NCI-H460 (cell line): Measurements from ENCODE around the gene NHSL1. TPM values are rescaled to one million over a fixed set of nuclear protein-coding genes. Genes with fewer than 3 reads are reported as not detected.

Experiments
- DNase-seq: peaks from one replicate; pipeline ENCODE4 v3.0.0-alpha.2; 2016; ENCODE audit warnings: low read depth; ENCODE audit errors: extremely low read depth
- total RNA-seq: library from RNA; depleted of rRNA; stranded (reverse); fragments of >200 nt; shearing (Covaris generic); gene quantifications from 2 replicates; pipeline ENCODE4 v1.2.3, GENCODE V29; 2014

Gene NHSL1
- total RNA-seq, 1 experiment from 2014 or later = 25.2 TPM

DNA sequence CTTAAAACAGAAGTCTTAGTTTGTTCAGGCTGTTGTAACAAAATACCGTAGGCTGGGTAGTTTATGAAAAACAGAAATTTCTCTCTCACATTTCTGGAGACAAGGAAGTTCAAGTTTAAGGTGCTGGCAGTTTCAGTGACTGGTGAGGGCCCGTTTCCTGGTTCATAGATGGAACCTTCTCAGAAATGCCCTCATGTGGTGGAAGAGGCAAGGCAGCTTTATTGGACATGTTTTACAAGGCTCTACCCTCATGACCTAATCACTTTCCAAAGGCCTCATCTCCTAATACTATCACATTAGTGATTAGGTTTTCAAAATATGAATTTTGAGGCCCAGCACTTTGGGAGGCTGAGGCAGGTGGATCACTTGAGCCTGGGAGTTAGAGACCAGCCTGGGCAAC lies 92.9 kb downstream of the NHSL1 start:
- DNase-seq = no peak

DNA sequence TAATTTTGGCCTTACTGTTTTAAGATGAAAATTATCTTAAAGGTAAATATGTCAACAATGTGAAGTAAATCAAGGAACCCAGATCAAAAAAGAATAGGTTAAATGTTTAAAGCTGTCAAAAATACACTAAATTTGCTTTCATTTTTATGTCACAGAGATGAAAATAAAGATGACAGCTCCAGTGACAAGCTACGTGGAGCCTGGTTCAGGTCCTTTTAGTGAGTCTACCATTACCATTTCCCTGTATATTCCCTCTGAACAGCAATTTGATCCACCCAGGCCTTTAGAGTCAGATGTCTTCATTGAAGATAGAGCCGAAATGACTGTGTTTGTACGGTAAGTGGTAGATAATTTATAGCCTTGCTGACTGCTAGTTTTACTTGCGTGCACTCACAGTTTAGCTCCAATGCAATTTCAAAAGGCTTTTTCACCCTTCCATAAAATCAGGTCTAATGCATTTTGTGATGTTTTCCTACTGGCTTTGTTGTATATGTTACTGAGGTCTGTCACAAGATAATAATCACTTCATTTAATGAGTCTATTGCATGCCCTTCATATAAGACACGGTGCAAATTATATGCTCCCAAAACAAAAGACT lies 93.4 kb downstream of the NHSL1 start:
- DNase-seq = no peak

DNA sequence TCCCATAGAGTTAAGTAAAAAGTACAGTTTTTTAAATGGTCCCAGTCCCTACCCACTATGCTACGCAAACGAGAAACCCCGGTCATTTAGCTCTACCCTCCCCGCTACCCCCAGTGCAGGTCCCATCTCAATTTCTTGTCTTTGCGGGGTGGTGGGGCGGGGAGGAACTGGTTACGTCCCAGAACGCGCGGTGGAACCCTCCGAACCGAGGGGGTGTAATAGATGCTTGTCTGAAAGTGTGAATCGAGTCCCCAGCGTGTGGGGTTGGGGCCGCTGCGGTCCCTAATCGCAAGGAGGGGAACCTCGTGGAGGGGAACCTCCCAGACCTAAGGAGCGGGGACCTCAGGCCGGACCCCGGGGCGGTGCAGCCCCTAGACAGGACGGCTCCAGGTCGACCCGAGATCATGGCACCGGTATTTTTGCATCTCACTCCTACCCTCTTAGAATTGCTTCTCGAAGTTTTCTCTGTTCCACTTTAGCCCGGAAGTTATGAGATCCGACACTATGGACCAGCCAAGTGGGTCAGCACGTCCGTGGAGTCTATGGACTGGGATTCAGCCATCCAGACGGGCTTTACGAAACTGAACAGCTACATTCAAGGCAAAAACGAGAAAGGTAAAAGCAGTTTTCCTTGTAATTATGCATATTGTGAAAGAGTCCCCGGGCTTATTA lies 94.5 kb downstream of the NHSL1 start:
- DNase-seq = no peak

GRCh38 chr6:138403801-138404665 lies 95.3 kb downstream of the NHSL1 start, which contains the start of gene HEBP2:
Gene HEBP2, plus strand, starts transcription at chr6:138404223. Its CDS starts 273 bp downstream, at chr6:138404496.
- peak; percentile 79 for DNase-seq

- no peak for DNase-seq
Observed at GRCh38 chr6:138403324-138403800, 95.9 kb downstream of the NHSL1 start.

DNA sequence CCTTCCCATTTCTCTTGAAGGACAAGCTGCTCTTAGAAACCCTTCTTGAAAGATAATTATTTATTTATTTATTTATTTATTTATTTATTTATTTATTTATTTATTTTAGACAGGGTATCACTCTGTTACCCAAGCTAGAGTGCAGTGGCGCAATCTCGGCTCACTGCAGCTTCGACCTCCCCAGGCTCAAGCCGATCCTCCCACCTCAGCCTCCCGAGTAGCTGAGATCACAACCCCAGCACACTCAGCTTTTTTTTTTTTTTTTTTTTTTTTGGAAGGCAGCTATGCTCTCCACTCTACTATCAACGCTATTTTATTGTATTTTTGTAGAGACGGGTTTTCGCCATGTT lies 96.5 kb downstream of the NHSL1 start:
- DNase-seq = no peak

GRCh38 chr6:138401960-138402837 lies 97.1 kb downstream of the NHSL1 start:
- no peak for DNase-seq

DNA sequence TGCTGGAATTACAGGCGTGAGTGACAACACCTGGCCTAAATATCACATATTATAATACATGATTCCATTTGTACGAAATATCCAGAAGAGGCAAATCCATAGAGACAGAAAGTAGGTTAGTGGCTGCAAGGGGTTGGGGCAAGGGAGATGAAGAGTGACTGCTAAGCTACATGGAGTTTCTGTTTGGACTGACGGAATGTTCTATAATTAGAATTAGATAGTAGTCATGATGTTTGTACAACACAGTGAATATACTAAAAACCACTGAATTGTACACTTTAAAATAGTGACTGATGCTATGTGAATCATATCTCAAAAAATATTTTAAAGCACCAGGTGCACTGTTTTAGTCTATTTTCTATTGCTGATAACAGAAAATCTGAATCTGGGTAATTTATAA lies 99.0 kb downstream of the NHSL1 start:
- no peak for DNase-seq

DNA sequence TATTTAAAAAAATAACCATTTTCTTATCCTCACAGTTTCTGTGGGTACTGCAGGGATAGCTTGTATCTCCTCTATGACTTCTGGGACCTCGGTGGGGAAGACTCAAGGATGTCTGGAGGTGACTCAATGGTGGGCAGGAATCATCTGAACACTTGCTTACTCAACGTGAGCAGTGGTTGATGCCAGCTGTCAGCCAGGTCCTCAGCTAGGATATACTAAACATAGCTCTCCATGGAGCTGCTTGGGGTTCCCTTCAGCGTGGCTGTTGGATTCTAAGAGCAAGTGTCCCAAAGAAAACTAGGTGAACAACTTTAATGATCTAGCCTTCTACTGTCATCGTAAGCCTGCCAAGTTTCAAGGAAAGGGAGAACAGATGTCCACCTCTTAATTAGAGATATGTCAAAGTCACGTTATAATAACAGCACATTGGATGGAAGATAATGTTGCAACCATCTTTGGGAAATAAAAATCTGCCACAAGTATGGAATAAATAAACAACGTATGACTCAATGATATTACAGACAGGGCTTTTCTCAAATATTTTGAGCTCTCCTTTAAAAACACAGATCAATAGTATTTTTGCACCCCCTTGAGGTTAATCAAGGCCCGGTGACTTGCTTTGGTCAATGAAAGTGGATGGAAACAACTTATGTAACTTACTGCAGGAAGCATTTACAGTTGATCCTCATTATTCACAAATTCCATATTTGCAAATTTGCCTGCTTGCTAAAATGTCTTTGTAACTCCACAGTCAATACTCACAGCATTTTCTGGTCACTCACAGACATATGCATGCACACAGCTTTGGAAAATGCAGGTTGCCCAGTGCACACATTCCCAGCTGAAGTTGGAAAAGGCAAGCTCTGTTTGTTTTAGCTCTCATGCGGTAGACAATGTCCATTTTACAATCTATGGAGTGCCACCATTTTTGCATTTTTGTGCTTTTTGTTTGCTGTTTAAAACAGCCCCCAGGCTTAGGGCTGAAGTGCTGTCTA lies 101.9 kb downstream of the NHSL1 start:
- DNase-seq = no peak

GRCh38 chr6:138396709-138397108 lies 102.6 kb downstream of the NHSL1 start:
- no peak for DNase-seq

DNA sequence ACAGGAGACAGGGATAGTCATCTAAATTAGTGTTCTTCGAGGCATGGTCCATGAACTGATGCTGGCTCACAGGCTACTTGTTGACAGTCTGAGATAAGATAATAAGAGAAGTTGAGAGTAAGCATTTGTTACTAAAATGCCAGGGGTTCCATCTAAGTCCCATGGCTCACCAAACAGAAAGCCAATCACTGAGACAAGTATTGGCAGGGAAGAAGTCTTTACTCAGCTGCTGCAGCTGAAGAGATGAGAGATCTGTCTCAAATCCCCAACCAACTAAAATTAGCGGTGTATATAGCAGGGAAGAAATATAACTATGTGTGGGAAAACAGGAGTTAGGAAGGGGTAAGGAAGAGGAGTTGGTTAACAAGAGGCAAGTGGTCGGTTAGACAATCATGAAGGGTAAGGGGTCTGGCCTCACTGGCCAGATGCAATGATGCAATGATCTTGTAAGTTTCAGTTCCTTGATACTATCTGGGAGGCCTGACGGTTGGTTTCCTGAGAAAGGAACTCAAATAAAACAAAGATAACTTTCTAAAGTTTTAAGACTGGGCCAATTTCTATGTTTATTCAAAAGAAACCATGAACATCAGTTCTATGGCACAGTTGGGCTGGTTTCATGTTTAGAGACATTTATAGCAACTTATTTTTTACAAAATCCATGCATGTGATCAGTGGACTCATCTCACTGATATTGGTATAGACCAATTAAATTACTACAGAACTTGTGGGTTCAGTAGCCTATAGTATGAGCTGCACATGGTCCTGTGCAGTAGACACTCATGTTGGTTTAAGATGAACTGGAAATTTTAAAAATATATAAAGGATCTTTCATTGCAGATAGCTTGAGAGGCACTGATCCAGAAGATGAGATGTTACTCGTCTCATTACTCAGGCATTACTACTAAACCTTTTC lies 105.2 kb downstream of the NHSL1 start:
- DNase-seq = no peak

GRCh38 chr6:138389551-138389950 lies 109.7 kb downstream of the NHSL1 start:
- DNase-seq = no peak

DNA sequence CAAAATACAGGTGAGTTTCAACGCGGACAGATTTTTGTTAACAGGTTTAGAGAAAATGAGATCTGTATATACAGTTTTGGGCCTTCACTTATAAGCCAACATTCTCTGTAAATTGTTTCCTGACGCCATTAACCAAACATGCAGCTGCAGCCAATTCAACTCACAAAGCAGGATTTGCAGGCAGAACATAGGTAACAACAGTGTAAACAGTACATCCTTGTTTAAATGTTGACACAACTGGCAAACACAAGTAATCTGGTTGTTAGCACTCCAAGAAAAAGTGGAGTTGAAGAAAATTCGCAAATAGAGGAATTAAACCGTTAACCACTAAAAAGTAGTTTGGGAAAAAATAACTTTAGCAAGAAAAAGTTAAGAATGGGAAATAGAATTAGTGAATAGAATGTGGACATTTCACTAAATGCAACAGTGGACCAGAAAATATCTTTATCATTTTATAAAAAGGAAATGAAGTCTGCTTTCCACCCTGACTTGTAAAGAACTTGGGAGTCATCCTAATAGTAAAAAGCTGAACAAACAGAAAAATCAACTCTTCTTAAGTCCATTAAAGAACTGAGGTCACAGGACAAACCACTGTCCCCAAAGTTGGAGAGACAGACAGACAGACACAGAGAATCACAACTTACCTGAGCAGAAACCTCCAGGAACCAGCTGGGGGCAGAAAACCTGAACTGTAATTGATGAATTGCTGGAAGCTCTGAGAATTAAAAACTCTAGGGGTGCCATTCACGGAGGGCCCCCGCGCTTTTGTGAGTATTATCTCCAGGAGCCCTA lies 111.5 kb downstream of the NHSL1 start:
- no peak for DNase-seq

GRCh38 chr6:138386897-138387296 lies 112.4 kb downstream of the NHSL1 start:
- no peak for DNase-seq

GRCh38 chr6:138383776-138384175 lies 115.5 kb downstream of the NHSL1 start:
- no peak for DNase-seq

DNA sequence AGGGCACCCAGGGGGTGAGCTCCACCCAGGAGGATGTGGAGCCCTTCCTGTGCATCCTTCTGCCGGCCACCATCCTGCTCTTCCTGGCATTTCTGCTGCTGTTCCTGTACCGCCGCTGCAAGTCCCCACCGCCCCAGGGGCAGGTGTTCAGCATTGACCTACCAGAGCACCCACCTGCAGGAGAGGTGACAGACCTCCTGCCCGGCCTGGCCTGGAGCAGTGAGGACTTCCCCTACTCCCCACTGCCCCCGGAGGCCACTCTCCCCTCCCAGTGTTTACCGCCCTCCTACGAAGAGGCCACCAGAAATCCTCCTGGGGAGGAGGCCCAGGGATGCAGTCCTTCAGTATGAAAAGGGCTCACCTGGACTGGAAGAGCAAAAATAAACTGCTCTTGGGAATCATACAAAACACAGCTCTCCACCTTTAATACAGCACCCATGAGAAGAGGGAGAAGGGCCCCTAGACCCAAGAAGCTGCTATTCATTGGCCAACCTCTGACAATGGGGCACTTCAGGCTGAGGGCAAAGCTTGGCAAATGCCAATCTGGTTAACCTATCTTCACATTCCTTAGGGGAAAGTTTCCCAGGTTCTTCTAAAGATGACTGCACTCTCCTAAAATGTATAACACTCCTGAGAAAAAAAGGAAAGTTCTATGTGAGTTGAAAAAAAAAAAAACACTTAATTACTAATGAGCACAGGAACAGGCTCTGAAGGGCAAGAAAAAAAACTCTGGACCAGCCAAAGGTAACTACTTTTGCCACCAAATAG lies 116.6 kb downstream of the NHSL1 start:
- no peak for DNase-seq

DNA sequence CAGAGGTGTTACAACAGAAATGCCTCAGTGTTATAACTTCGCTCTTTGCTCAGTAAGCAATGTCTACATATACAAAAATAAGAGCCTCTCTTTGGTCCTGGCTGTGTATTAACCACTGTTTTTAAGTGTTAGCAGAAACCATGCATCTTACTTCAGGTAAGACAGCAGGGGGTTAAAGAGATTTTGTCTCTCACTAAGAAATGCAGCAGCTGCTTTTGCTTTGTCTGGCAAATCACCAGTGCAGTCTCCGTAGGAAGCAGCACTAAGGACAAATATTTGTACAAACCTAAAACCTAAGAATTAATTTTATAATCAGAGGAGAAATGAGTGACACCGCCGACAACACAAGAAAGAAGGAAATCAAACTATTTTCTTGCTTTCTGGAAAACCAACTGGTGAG lies 120.8 kb downstream of the NHSL1 start:
- no peak for DNase-seq
